NT2/D1 (cell line): ENCODE data around the gene RUVBL1.

ENCODE experiments used
- DNase-seq: peaks from one replicate; pipeline ENCODE4 v3.0.0-alpha.2; 2011; ENCODE audit warnings: low read depth, low spot score
- H3K27me3 ChIP-seq: 2 replicates; pipeline ENCODE4 v1.6.0; 2011; ENCODE audit warnings: mild to moderate bottlenecking; ENCODE audit not compliant: insufficient read length, insufficient read depth
- H3K36me3 ChIP-seq: 2 replicates; pipeline ENCODE4 v1.6.1; 2011; ENCODE audit warnings: mild to moderate bottlenecking, low read length, mixed read lengths; ENCODE audit not compliant: insufficient read depth, insufficient read length
- H3K4me1 ChIP-seq: 2 replicates; pipeline ENCODE4 v1.5.1; 2011; ENCODE audit not compliant: insufficient read depth, insufficient read length
- H3K4me3 ChIP-seq: 2 replicates; pipeline ENCODE4 v1.5.1; 2011; ENCODE audit warnings: low read depth; ENCODE audit not compliant: insufficient read length
- H3K9ac ChIP-seq: 2 replicates; pipeline ENCODE4 v1.6.0; 2011; ENCODE audit warnings: low read depth; ENCODE audit not compliant: insufficient read length
- H3K9me3 ChIP-seq: 2 replicates; pipeline ENCODE4 v1.5.1; 2011; ENCODE audit warnings: mild to moderate bottlenecking, low read length; ENCODE audit not compliant: insufficient read depth
- SUZ12 ChIP-seq: IDR thresholded peaks from 2 replicates; pipeline ENCODE4 v1.6.1; 2011; ENCODE audit not compliant: insufficient read length, insufficient read depth; ENCODE audit errors: extremely low read depth
- YY1 ChIP-seq: IDR thresholded peaks from 2 replicates; pipeline ENCODE4 v1.6.1; 2011; ENCODE audit not compliant: insufficient read length, insufficient read depth
- ZNF274 ChIP-seq: IDR thresholded peaks from 2 replicates; pipeline ENCODE4 v1.6.1; 2011; ENCODE audit warnings: mild to moderate bottlenecking, low read depth, low read length

RUVBL1 gene

DNA sequence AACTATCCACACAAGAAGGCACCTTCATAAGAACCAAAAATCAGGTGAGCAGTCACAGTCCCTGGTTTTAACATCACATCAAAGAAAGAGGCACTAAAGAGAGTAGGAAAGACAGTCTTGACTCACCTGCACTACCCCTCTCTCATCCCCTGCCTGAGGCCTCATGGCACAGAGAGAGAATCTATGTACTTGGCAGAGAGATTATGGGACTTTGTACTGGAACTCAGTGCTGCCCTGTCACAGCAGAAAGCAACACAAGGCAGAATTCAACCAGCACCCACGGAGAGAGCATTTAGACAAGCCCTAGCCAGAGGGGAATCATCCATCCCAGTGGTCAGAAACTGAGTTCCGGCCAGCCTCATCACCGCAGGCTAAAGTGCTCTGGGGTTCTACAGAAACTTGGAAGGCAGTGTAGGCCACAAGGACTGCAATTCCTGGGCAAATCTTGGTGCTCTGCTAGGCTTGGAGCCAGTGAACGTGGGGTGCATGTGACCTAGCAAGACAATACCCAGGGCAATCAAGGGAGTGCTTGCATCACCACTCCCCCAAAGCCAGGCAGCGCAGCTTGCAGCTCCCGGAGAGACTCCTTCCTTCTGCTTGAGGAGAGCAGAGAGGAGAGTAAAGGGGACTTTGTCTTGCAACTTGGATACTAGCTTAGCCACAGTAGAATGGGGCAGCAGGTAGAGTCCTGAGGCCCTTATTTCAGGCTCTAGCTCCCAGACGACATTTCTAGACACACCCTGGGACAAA, 8.5 kb upstream of the RUVBL1 start:
- H3K27me3 ChIP-seq: no peaks in the 10 kb centered on the region
- no peak overlapping the region for H3K9ac ChIP-seq
- H3K4me1 ChIP-seq: no peaks in the 10 kb centered on the region
- peaks cover 7% of the 10 kb centered on the region; the same call in 1 of the 2 replicates for H3K9me3 ChIP-seq
- no peak for DNase-seq
- no peak overlapping the region for H3K4me3 ChIP-seq
- no peaks in the 10 kb centered on the region for H3K36me3 ChIP-seq
- TF ChIP-seq ZNF274 (no peak), SUZ12 (no peak), YY1 (no peak)

DNA sequence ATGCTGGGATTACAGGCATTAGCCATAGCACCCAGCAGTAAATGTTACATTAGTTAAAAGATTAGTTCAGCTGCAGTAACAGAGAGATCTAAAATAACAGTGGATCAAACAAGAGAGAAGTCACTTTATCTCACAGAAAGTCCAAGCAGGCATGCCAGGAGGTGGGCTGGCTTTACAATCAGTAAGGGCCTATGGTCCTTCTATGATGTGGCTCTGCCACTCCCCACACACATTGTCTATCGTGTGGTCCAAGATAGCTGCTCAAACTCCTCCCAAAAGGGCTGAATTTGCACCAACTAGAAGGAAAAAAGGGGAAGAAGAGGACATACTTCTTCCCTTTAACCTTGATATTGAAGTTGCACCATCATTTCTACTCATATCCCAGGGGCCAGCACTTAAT, 4.6 kb upstream of the RUVBL1 start:
- no peak overlapping the region for H3K4me3 ChIP-seq
- TF ChIP-seq YY1: no peak
- TF ChIP-seq SUZ12: no peak
- TF ChIP-seq ZNF274: no peak
- peaks cover 7% of the 10 kb centered on the region; the same call in 1 of the 2 replicates for H3K9me3 ChIP-seq
- no peaks in the 10 kb centered on the region for H3K4me1 ChIP-seq
- no peaks in the 10 kb centered on the region for H3K36me3 ChIP-seq
- no peak overlapping the region for H3K9ac ChIP-seq
- no peak for DNase-seq
- H3K27me3 ChIP-seq: no peaks in the 10 kb centered on the region

- H3K27me3 ChIP-seq: no peaks in the 10 kb centered on the region
- peaks cover 2% of the 10 kb centered on the region for H3K4me1 ChIP-seq
- no peak for DNase-seq
- H3K4me3 ChIP-seq: no peak overlapping the region
- TF ChIP-seq ZNF274 (no peak), SUZ12 (no peak), YY1 (no peak)
- peaks cover 6% of the 10 kb centered on the region for H3K36me3 ChIP-seq
- H3K9me3 ChIP-seq: peaks cover 5% of the 10 kb centered on the region; the same call in 1 of the 2 replicates
- no peak overlapping the region for H3K9ac ChIP-seq
Observed at GRCh38 chr3:128127236-128127635, 3.6 kb upstream of the RUVBL1 start.

GRCh38 chr3:128123156-128123537, 465 bp downstream of the RUVBL1 start:
- Histone ChIP-seq H3K9ac (peak overlapping the region; percentile 100), H3K36me3 (peaks cover 40% of the 10 kb centered on the region), H3K4me3 (peak overlapping the region; percentile 99), H3K9me3 (no peaks in the 10 kb centered on the region), H3K4me1 (peaks cover 2% of the 10 kb centered on the region), H3K27me3 (no peaks in the 10 kb centered on the region)
- TF ChIP-seq YY1: peak; percentile 3
- TF ChIP-seq ZNF274: no peak
- DNase-seq: no peak

DNA sequence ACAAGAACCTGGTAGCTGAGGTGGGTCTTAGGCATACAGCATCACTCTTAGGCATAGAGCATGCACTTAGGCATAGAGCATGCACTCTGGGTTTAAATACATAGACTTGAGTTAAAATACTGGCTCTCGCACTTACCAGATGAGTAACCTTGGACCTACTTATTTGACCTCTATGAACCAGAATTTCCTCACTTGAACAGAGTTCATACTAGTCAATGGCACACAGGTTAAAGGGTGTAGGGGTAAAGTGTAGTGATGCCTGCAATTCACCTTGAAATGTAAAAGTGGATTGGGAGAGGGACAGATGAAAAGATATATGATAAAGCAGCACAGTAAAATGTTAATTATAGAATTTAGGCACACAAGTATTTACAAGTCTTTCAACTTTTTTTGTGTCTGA, 1.6 kb downstream of the RUVBL1 start:
- no peaks in the 10 kb centered on the region for H3K27me3 ChIP-seq
- H3K9me3 ChIP-seq: no peaks in the 10 kb centered on the region
- no peak overlapping the region for H3K4me3 ChIP-seq
- DNase-seq: no peak
- H3K36me3 ChIP-seq: peaks cover 50% of the 10 kb centered on the region
- peaks cover 2% of the 10 kb centered on the region for H3K4me1 ChIP-seq
- TF ChIP-seq YY1 (no peak), ZNF274 (no peak), SUZ12 (no peak)
- peak overlapping the region; percentile 100 for H3K9ac ChIP-seq

GRCh38 chr3:128113817-128114794, 9.5 kb downstream of the RUVBL1 start:
- Histone ChIP-seq H3K4me1 (peaks cover 3% of the 10 kb centered on the region), H3K36me3 (peaks cover 90% of the 10 kb centered on the region), H3K9me3 (no peaks in the 10 kb centered on the region), H3K4me3 (no peak overlapping the region), H3K9ac (no peak overlapping the region), H3K27me3 (no peaks in the 10 kb centered on the region)
- TF ChIP-seq ZNF274: no peak
- no peak for TF ChIP-seq YY1
- TF ChIP-seq SUZ12: no peak
- DNase-seq: no peak
